ENCODE measurements around the gene ATCAY. TPM values are rescaled to one million over a fixed set of nuclear protein-coding genes. Genes with fewer than 3 reads are reported as not detected.

Gene ATCAY, protein sequence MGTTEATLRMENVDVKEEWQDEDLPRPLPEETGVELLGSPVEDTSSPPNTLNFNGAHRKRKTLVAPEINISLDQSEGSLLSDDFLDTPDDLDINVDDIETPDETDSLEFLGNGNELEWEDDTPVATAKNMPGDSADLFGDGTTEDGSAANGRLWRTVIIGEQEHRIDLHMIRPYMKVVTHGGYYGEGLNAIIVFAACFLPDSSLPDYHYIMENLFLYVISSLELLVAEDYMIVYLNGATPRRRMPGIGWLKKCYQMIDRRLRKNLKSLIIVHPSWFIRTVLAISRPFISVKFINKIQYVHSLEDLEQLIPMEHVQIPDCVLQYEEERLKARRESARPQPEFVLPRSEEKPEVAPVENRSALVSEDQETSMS
- total RNA-seq (2014; rRNA removed; shearing (Covaris generic); ENCODE audit: low replicate concordance) = not detected in 2 replicates

DNA sequence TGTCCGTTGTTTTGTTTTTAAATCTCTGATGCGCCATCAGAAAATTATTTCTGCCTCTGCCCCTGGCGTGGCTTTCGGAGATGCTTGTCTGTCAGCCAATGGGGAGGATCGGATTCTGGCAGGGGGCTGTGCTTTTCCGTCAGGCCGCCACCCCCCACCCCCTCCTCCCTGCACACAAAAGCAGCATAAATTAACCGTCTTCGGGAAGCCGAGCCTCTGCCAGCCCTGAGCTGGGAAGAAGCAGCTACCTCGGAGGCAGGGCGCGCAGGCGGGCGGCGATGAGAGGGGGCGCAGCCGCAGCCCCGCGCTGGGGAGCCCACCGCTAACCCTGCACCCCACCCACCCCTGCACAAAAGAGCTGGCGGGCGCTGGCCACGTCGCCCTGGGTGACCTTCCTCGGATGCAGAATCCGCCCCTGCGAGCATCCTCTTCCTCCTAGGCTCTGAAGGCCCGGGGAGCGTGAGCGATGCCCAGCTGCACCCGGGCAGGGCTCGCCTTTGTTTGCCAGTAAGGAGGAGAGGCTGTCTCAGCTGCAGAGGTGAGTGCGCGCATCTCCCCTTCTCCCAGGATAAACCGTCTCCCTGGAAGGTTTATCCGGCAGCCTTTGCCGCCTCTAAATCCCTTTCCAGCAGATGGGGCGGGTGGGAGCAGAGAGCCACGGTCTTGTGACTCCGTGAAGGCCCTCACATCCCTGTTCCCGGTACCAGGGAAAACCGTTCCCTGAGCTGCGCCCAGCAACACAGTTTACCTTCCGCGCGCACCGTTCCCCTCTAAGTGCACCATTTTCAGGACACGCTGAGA lies at the start of gene ATCAY:
ATCAY (plus strand) TSS at position 215 of the 801 bp plus-strand sequence. CDS start 5,083 bp downstream, outside the sequence.
- DNase-seq = no peak
- Histone ChIP-seq H3K4me3 (no peak within 1 kb of the TSS), H3K9me3 (no peaks in the 10 kb centered on the region), H3K36me3 (no peaks in the 10 kb centered on the region), H3K27me3 (no peaks in the 10 kb centered on the region)

GRCh38 chr19:3831601-3832000 lies 48.9 kb upstream of the ATCAY start:
- no peak for DNase-seq

GRCh38 chr19:3832001-3832400 lies 48.5 kb upstream of the ATCAY start:
- H3K27me3 ChIP-seq = no peaks in the 10 kb centered on the region
- DNase-seq = no peak
- H3K36me3 ChIP-seq = no peaks in the 10 kb centered on the region
- no peaks in the 10 kb centered on the region for H3K9me3 ChIP-seq
- H3K4me3 ChIP-seq = no peak overlapping the region

More at GRCh38 chr19:3831601-3832000, 48.9 kb upstream of the ATCAY start:
- no peaks in the 10 kb centered on the region for H3K36me3 ChIP-seq
- no peaks in the 10 kb centered on the region for H3K9me3 ChIP-seq
- no peaks in the 10 kb centered on the region for H3K27me3 ChIP-seq
- no peak overlapping the region for H3K4me3 ChIP-seq

GRCh38 chr19:3833578-3834348 lies 46.7 kb upstream of the ATCAY start:
- H3K4me3 ChIP-seq = no peak overlapping the region
- H3K27me3 ChIP-seq = no peaks in the 10 kb centered on the region
- no peaks in the 10 kb centered on the region for H3K9me3 ChIP-seq
- H3K36me3 ChIP-seq = no peaks in the 10 kb centered on the region
- DNase-seq = no peak

- no peaks in the 10 kb centered on the region for H3K27me3 ChIP-seq
- no peak overlapping the region for H3K4me3 ChIP-seq
- H3K9me3 ChIP-seq = no peaks in the 10 kb centered on the region
- H3K36me3 ChIP-seq = no peaks in the 10 kb centered on the region
- DNase-seq = no peak
These were observed 46.0 kb upstream of the ATCAY start for GRCh38 chr19:3834349-3835054.

DNA sequence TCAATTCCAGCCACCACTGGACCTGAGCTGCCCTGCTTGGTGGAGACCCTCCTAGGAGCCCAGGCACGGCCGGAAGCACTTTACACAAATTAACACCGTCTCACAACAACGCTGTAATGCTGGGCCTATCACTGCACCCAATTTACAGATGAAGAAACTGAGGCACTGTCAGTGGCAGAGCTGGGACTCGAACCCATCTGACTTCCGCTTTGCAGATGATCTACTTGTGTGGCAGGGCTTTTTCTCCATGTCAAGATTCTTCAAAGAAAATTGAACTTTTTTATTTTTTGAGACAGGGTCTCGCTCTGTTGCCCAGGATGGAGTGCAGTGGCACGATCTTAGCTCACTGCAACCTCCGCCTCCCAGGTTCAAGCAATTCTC lies 45.4 kb upstream of the ATCAY start:
- H3K9me3 ChIP-seq = no peaks in the 10 kb centered on the region
- H3K4me3 ChIP-seq = no peak overlapping the region
- H3K36me3 ChIP-seq = no peaks in the 10 kb centered on the region
- no peak for DNase-seq
- no peaks in the 10 kb centered on the region for H3K27me3 ChIP-seq

DNA sequence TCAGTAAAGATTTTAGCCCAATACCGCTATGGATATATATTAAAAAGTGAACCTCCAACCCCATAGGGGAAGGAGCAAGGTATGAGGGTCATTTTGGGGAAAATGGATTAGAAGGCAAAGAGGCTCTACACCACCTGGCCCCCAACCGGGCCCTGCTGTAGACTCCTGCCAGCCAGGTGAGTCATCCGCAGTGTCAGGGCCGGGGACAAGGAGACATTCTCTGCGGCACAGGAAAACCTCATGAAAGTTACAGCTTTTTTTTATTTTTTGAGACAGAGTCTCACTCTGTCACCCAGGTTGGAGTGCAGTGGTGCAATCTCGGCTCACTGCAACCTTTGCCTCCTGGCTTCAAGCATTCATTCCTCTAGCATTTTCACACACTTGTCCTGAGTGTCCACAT lies 43.6 kb upstream of the ATCAY start:
- no peaks in the 10 kb centered on the region for H3K27me3 ChIP-seq
- H3K36me3 ChIP-seq = no peaks in the 10 kb centered on the region
- DNase-seq = no peak
- no peak overlapping the region for H3K4me3 ChIP-seq
- no peaks in the 10 kb centered on the region for H3K9me3 ChIP-seq

DNA sequence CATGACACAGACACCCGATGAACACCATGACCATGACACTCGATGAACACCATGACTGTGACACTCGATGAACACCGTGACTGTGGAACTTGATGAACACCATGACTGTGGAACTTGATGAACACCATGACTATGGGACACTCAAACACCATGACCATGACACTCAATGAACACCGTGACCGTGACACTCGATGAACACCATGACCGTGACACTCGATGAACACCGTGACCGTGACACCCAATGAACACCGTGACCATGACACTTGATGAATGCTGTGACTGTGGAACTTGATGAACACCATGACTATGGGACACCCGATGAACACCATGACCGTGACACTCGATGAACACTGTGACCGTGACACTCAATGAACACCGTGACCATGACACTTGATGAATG lies 43.2 kb upstream of the ATCAY start:
- no peak for DNase-seq
- no peaks in the 10 kb centered on the region for H3K27me3 ChIP-seq
- no peaks in the 10 kb centered on the region for H3K9me3 ChIP-seq
- no peak overlapping the region for H3K4me3 ChIP-seq
- H3K36me3 ChIP-seq = no peaks in the 10 kb centered on the region

DNA sequence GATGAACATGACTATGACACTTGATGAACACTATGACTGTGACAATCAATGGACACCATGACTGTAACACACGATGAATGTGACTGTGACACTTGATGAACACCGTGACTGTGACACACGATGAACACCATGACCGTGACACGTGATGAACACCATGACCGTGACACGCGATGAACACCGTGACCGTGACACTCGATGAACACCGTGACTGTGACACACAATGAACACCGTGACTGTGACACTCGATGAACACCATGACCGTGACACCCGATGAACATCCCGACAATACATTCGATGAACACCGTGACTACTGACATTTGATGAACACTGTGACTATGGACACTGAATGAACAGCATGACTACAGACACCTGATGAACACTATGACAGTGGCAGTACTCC lies 42.6 kb upstream of the ATCAY start:
- no peaks in the 10 kb centered on the region for H3K27me3 ChIP-seq
- no peaks in the 10 kb centered on the region for H3K9me3 ChIP-seq
- no peaks in the 10 kb centered on the region for H3K36me3 ChIP-seq
- no peak overlapping the region for H3K4me3 ChIP-seq
- DNase-seq = no peak

- no peaks in the 10 kb centered on the region for H3K9me3 ChIP-seq
- no peaks in the 10 kb centered on the region for H3K36me3 ChIP-seq
- no peak overlapping the region for H3K4me3 ChIP-seq
- no peaks in the 10 kb centered on the region for H3K27me3 ChIP-seq
- DNase-seq = no peak
These were observed 41.8 kb upstream of the ATCAY start for GRCh38 chr19:3838661-3839060.

DNA sequence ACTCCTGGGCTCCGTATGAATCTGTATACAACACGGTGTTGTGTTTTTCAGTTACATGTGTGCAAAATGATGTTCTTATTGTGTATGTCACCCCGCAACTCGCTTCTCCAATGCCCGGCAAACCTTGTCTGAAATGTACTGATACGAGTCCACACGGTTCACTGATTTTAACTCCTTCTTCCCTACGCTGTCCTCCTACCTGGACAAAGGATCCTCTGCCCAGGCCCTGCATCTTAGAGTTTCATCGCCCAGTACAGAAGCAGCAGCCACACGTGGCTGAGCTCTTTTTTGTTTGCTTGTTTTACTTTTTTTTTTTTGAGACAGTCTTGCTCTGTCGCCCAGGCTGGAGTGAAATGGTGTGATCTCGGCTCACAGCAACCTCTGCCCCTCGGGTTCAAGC lies 40.5 kb upstream of the ATCAY start:
- no peak for DNase-seq
- H3K9me3 ChIP-seq = no peaks in the 10 kb centered on the region
- no peaks in the 10 kb centered on the region for H3K36me3 ChIP-seq
- no peak overlapping the region for H3K4me3 ChIP-seq
- no peaks in the 10 kb centered on the region for H3K27me3 ChIP-seq

DNA sequence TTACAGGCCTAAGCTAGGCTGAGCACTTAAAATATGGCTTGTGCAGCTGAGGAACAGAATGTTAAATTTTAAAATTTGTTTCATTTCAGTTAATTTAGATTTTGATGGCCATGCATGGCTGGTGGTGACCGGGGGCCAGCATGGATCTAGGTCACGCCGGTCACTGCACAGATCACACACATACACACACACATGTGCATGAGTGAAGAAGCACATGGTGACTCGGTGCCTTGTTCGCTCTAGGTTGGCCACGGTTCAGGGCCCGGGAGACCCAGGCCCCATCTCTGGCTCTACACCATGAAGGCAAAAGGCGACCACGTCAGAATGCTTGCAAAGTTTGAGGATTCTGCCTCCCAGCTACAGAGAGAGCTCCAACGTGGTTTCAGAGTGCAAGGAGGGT lies 39.7 kb upstream of the ATCAY start:
- no peaks in the 10 kb centered on the region for H3K27me3 ChIP-seq
- DNase-seq = no peak
- H3K9me3 ChIP-seq = no peaks in the 10 kb centered on the region
- no peaks in the 10 kb centered on the region for H3K36me3 ChIP-seq
- no peak overlapping the region for H3K4me3 ChIP-seq

DNA sequence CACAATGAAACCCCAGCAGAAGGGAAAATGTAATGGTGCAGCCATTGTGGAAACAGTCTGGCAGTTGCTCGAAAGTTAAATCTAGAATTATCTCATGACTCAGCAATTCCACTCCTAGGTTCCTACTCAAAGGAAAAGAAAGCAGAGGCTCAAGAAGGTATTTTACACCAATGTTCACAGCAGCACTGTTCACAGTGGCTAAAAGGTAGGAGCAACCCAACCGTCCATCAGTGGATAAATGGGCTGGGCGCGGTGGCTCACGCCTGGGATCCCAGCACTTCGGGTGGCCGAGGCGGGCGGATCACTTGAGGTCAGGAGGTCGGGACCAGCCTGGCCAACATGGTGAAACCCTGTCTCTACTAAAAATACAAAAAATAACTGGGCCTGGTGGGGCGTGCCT lies 37.5 kb upstream of the ATCAY start:
- Histone ChIP-seq H3K4me3 (no peak overlapping the region), H3K27me3 (no peaks in the 10 kb centered on the region), H3K9me3 (no peaks in the 10 kb centered on the region), H3K36me3 (no peaks in the 10 kb centered on the region)
- no peak for DNase-seq

DNA sequence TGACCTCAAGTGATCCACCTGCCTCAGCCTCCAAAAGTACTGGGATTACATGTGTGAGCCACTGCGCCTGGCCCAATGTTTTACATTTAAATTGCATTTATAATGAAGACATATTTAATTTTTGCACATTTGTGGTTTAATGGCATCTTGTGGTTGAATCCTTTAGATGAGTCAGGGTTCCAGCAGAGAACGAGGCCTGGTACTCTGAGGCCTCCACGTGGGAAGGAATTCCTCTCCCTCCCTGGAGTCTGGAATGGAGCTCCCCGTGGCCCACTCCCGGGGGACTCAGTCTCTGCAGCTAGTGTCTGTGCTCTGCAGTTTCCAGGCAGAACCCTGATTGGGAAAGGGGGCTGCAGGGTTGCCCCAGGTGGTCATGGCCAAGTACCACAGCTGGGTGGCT lies 35.9 kb upstream of the ATCAY start:
- Histone ChIP-seq H3K36me3 (no peaks in the 10 kb centered on the region), H3K9me3 (no peaks in the 10 kb centered on the region), H3K4me3 (no peak overlapping the region), H3K27me3 (no peaks in the 10 kb centered on the region)
- DNase-seq = no peak

GRCh38 chr19:3849092-3849491 lies 31.4 kb upstream of the ATCAY start:
- DNase-seq = peak; percentile 31
- Histone ChIP-seq H3K9me3 (no peaks in the 10 kb centered on the region), H3K4me3 (no peak overlapping the region), H3K27me3 (no peaks in the 10 kb centered on the region), H3K36me3 (no peaks in the 10 kb centered on the region)

GRCh38 chr19:3849787-3850186 lies 30.7 kb upstream of the ATCAY start:
- no peaks in the 10 kb centered on the region for H3K9me3 ChIP-seq
- H3K27me3 ChIP-seq = no peaks in the 10 kb centered on the region
- no peaks in the 10 kb centered on the region for H3K36me3 ChIP-seq
- DNase-seq = no peak
- H3K4me3 ChIP-seq = no peak overlapping the region
